ENCODE data around the gene YLPM1. TPM values are rescaled to one million over a fixed set of nuclear protein-coding genes. Genes with fewer than 3 reads are reported as not detected.

The YLPM1 gene
- polyA plus RNA-seq, 3 donors, result 2.9 to 19.2 (median 6.2) TPM

- H3K4me1 Mint-ChIP-seq, result peaks cover 12% of the 10 kb centered on the region
- no peak overlapping the region for H3K27ac Mint-ChIP-seq
- H3K4me3 Mint-ChIP-seq, result no peak overlapping the region
- WGBS (ENCODE audit: insufficient coverage), result no CpG with 5 or more reads among the region's 4 CpGs
- H4K20me1 ChIP-seq (ENCODE audit: insufficient read depth, low read length), result no peaks in the 10 kb centered on the region
- no peaks in the 10 kb centered on the region for H3K4me1 ChIP-seq (ENCODE audit: control insufficient read depth in 1 of 2, insufficient read depth in 2 of 2, low read length in 2 of 2)
- no peak for TF ChIP-seq CTCF (IDR thresholded peaks at IDR 0.05)
- H3K36me3 Mint-ChIP-seq, result peaks cover 62 to 65% of the 10 kb centered on the region in 2 donors
- H3K4me3 ChIP-seq (replicated peaks in 1 of 3; ENCODE audit: low read depth in 2 of 3, low read length in 3 of 3), result no peak overlapping the region
- no peaks in the 10 kb centered on the region for H3K9me3 ChIP-seq (replicated peaks in 1 of 2; ENCODE audit: control insufficient read depth in 1 of 2, insufficient read depth in 1 of 2, low read length in 2 of 2)
- H3K27me3 Mint-ChIP-seq (ENCODE audit: low read depth in 3 of 3), result no peaks in the 10 kb centered on the region
- no peak overlapping the region for H3K27ac ChIP-seq (ENCODE audit: low read depth in 1 of 2, low read length in 2 of 2)
- H3K36me3 ChIP-seq (replicated peaks in 1 of 2; ENCODE audit: control insufficient read depth in 1 of 2, insufficient read depth in 2 of 2, low read length in 2 of 2), result peaks cover 50 to 93% of the 10 kb centered on the region in 2 donors
- H3K27me3 ChIP-seq (ENCODE audit: control insufficient read depth in 2 of 2, insufficient read depth in 2 of 2, low read length in 2 of 2), result no peaks in the 10 kb centered on the region
- no peak overlapping the region for H3K4me2 ChIP-seq (replicated peaks; ENCODE audit: extremely low read depth, low read length, poor library complexity, severe bottlenecking)
- H3K9me3 Mint-ChIP-seq, result no peaks in the 10 kb centered on the region
- no peak overlapping the region for H3K9ac ChIP-seq (ENCODE audit: insufficient read depth, low read length, poor library complexity, severe bottlenecking)
- intact Hi-C loops (cut with micrococcal nuclease), result no loop called here
- DNase-seq, result no peak
- no peak overlapping the region for H2AFZ ChIP-seq (ENCODE audit: insufficient read depth, low read depth, low read length, poor library complexity, severe bottlenecking)
- H3K79me2 ChIP-seq (ENCODE audit: insufficient read depth, low read length), result no peaks in the 10 kb centered on the region
Observed at GRCh38 chr14:74832849-74833248, 69.7 kb downstream of the YLPM1 start.

DNA sequence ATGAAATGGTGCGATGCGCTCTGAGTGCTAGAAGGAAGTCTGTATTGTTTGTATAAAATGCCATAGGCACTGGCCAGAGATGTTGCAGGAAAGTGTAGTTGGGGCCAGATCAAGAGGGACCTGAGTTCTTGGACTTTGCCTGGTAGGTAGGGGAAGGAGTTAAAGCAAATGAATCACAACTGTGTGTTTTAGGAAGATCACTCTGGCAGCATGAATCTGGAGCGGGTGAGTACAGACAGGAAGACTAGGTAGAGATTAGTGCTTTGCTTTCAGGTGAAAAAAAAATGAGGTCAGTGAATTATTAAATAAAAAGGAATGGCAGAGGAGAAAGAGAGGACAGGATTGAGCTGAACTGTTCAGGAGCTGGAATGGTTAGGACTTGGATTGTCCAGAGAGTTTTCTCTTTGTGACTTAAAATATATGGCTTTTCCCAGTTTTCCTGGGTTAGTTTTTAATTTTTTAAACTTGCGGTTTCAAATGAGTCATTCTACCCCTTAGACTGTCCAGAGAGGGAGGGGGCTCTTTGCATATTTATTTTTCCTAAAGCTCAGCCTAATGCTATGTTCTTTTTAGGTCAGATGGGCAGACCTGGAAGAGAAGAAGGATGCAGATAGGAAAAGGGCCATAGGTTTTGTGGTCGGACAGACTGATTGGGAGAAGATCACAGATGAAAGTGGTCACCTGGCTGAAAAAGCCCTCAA, 71.7 kb downstream of the YLPM1 start:
- peaks cover 0 to 2% (median 0%) of the 10 kb centered on the region in 3 donors for H3K27me3 Mint-ChIP-seq (ENCODE audit: low read depth in 3 of 3)
- peaks cover 43 to 79% of the 10 kb centered on the region in 2 donors for H3K36me3 ChIP-seq (replicated peaks in 1 of 2; ENCODE audit: control insufficient read depth in 1 of 2, insufficient read depth in 2 of 2, low read length in 2 of 2)
- intact Hi-C loops (cut with micrococcal nuclease), result no loop called here
- H3K4me3 Mint-ChIP-seq, result no peak overlapping the region
- no peak for DNase-seq
- 95% methylated on average over 3 of the region's 5 CpGs for WGBS (ENCODE audit: insufficient coverage)
- no peak overlapping the region for H3K4me3 ChIP-seq (replicated peaks in 1 of 3; ENCODE audit: low read depth in 2 of 3, low read length in 3 of 3)
- no peaks in the 10 kb centered on the region for H4K20me1 ChIP-seq (ENCODE audit: insufficient read depth, low read length)
- H3K9ac ChIP-seq (ENCODE audit: insufficient read depth, low read length, poor library complexity, severe bottlenecking), result no peak overlapping the region
- H3K27me3 ChIP-seq (ENCODE audit: control insufficient read depth in 2 of 2, insufficient read depth in 2 of 2, low read length in 2 of 2), result no peaks in the 10 kb centered on the region
- peaks cover 8% of the 10 kb centered on the region for H3K4me1 Mint-ChIP-seq
- no peaks in the 10 kb centered on the region for H3K9me3 Mint-ChIP-seq
- no peaks in the 10 kb centered on the region for H3K4me1 ChIP-seq (ENCODE audit: control insufficient read depth in 1 of 2, insufficient read depth in 2 of 2, low read length in 2 of 2)
- no peak overlapping the region for H3K4me2 ChIP-seq (replicated peaks; ENCODE audit: extremely low read depth, low read length, poor library complexity, severe bottlenecking)
- H3K27ac Mint-ChIP-seq, result peak overlapping the region in 1 of 7 donors; percentile 70
- H3K9me3 ChIP-seq (replicated peaks in 1 of 2; ENCODE audit: control insufficient read depth in 1 of 2, insufficient read depth in 1 of 2, low read length in 2 of 2), result no peaks in the 10 kb centered on the region
- peaks cover 51 to 52% of the 10 kb centered on the region in 2 donors for H3K36me3 Mint-ChIP-seq
- no peak for TF ChIP-seq CTCF (IDR thresholded peaks at IDR 0.05)
- H3K27ac ChIP-seq (ENCODE audit: low read depth in 1 of 2, low read length in 2 of 2), result no peak overlapping the region
- no peaks in the 10 kb centered on the region for H3K79me2 ChIP-seq (ENCODE audit: insufficient read depth, low read length)
- no peak overlapping the region for H2AFZ ChIP-seq (ENCODE audit: insufficient read depth, low read depth, low read length, poor library complexity, severe bottlenecking)
